ENCODE results near the gene ARMH1. TPM values are rescaled to one million over a fixed set of nuclear protein-coding genes. Genes with fewer than 3 reads are reported as not detected.

The ARMH1 gene
- polyA plus RNA-seq, 3 donors from 2014 or later: 0.50 to 1.6 TPM; not detected in 1

GRCh38 chr1:44649788-44650158 is 24.7 kb upstream of the ARMH1 start:
- Mint-ChIP-seq H3K4me3 (no peak overlapping the region), H3K4me1 (no peaks in the 10 kb centered on the region), H3K36me3 (peaks cover 0 to 38% (median 18%) of the 10 kb centered on the region in 3 donors), H3K27ac (no peak overlapping the region), H3K9me3 (no peaks in the 10 kb centered on the region), H3K27me3 (ENCODE audit: low read depth in 3 of 3) (peaks cover 0 to 4% (median 2%) of the 10 kb centered on the region in 3 donors)
- no peak for DNase-seq

- no peak for DNase-seq
- H3K27me3 Mint-ChIP-seq (ENCODE audit: low read depth in 3 of 3): peaks cover 0 to 4% (median 2%) of the 10 kb centered on the region in 3 donors
- peaks cover 0 to 35% (median 18%) of the 10 kb centered on the region in 3 donors for H3K36me3 Mint-ChIP-seq
Observed at GRCh38 chr1:44650159-44650831, 24.2 kb upstream of the ARMH1 start.

GRCh38 chr1:44651069-44651468 is 23.4 kb upstream of the ARMH1 start:
- no peak overlapping the region for H3K4me3 Mint-ChIP-seq
- peaks cover 0 to 34% (median 18%) of the 10 kb centered on the region in 3 donors for H3K36me3 Mint-ChIP-seq
- H3K9me3 Mint-ChIP-seq: no peaks in the 10 kb centered on the region
- peaks cover 0 to 4% (median 2%) of the 10 kb centered on the region in 3 donors for H3K27me3 Mint-ChIP-seq (ENCODE audit: low read depth in 3 of 3)
- peak overlapping the region in 1 of 6 donors; percentile 33 for H3K27ac Mint-ChIP-seq
- H3K4me1 Mint-ChIP-seq: no peaks in the 10 kb centered on the region
- no peak for DNase-seq

More at GRCh38 chr1:44650159-44650831, 24.2 kb upstream of the ARMH1 start:
- Mint-ChIP-seq H3K9me3 (no peaks in the 10 kb centered on the region), H3K27ac (peak overlapping the region in 1 of 6 donors; percentile 22), H3K4me1 (no peaks in the 10 kb centered on the region), H3K4me3 (no peak overlapping the region)

- peak; percentile 50 to 63 (median 59) for DNase-seq
- peak overlapping the region in 2 of 6 donors; percentile 50 to 67 for H3K27ac Mint-ChIP-seq
- H3K4me1 Mint-ChIP-seq: no peaks in the 10 kb centered on the region
- H3K4me3 Mint-ChIP-seq: peak overlapping the region in 1 of 5 donors; percentile 26
- H3K36me3 Mint-ChIP-seq: peaks cover 5 to 24% (median 12%) of the 10 kb centered on the region in 3 donors
- H3K9me3 Mint-ChIP-seq: no peaks in the 10 kb centered on the region
- peaks cover 0 to 4% (median 0%) of the 10 kb centered on the region in 3 donors for H3K27me3 Mint-ChIP-seq (ENCODE audit: low read depth in 3 of 3)
Observed at GRCh38 chr1:44652445-44653106, 21.9 kb upstream of the ARMH1 start.

GRCh38 chr1:44653107-44653964 is 21.2 kb upstream of the ARMH1 start:
- peaks cover 5 to 20% (median 7%) of the 10 kb centered on the region in 3 donors for H3K36me3 Mint-ChIP-seq
- H3K27ac Mint-ChIP-seq: no peak overlapping the region
- DNase-seq: no peak
- H3K4me3 Mint-ChIP-seq: no peak overlapping the region
- H3K4me1 Mint-ChIP-seq: no peaks in the 10 kb centered on the region
- peaks cover 0 to 4% (median 0%) of the 10 kb centered on the region in 3 donors for H3K27me3 Mint-ChIP-seq (ENCODE audit: low read depth in 3 of 3)
- H3K9me3 Mint-ChIP-seq: no peaks in the 10 kb centered on the region

GRCh38 chr1:44654621-44655187 is 19.8 kb upstream of the ARMH1 start:
- DNase-seq: no peak
- Mint-ChIP-seq H3K27ac (no peak overlapping the region), H3K9me3 (no peaks in the 10 kb centered on the region), H3K36me3 (peaks cover 0 to 11% (median 5%) of the 10 kb centered on the region in 3 donors), H3K27me3 (ENCODE audit: low read depth in 3 of 3) (no peaks in the 10 kb centered on the region), H3K4me3 (no peak overlapping the region), H3K4me1 (no peaks in the 10 kb centered on the region)

- Mint-ChIP-seq H3K36me3 (peaks cover 0 to 11% (median 5%) of the 10 kb centered on the region in 3 donors), H3K27me3 (ENCODE audit: low read depth in 3 of 3) (no peaks in the 10 kb centered on the region), H3K4me1 (no peaks in the 10 kb centered on the region), H3K27ac (no peak overlapping the region), H3K4me3 (no peak overlapping the region), H3K9me3 (no peaks in the 10 kb centered on the region)
- DNase-seq: no peak
Observed at GRCh38 chr1:44655609-44656008, 18.9 kb upstream of the ARMH1 start.

GRCh38 chr1:44659566-44659965 is 14.9 kb upstream of the ARMH1 start:
- H3K9me3 Mint-ChIP-seq: no peaks in the 10 kb centered on the region
- H3K4me3 Mint-ChIP-seq: no peak overlapping the region
- no peaks in the 10 kb centered on the region for H3K27me3 Mint-ChIP-seq (ENCODE audit: low read depth in 3 of 3)
- no peak for DNase-seq
- H3K27ac Mint-ChIP-seq: no peak overlapping the region
- H3K36me3 Mint-ChIP-seq: peaks cover 0 to 8% (median 3%) of the 10 kb centered on the region in 3 donors
- H3K4me1 Mint-ChIP-seq: peaks cover 2 to 4% of the 10 kb centered on the region in 2 donors

- H3K36me3 Mint-ChIP-seq: peaks cover 0 to 8% (median 3%) of the 10 kb centered on the region in 3 donors
Observed at GRCh38 chr1:44660176-44660575, 14.3 kb upstream of the ARMH1 start.

GRCh38 chr1:44661781-44662682 is 12.5 kb upstream of the ARMH1 start:
- Mint-ChIP-seq H3K4me3 (no peak overlapping the region), H3K27ac (no peak overlapping the region), H3K9me3 (no peaks in the 10 kb centered on the region), H3K36me3 (peaks cover 0 to 6% (median 3%) of the 10 kb centered on the region in 3 donors), H3K4me1 (peaks cover 6 to 10% of the 10 kb centered on the region in 2 donors), H3K27me3 (ENCODE audit: low read depth in 3 of 3) (no peaks in the 10 kb centered on the region)
- no peak for DNase-seq

More at GRCh38 chr1:44660176-44660575, 14.3 kb upstream of the ARMH1 start:
- Mint-ChIP-seq H3K27ac (no peak overlapping the region), H3K9me3 (no peaks in the 10 kb centered on the region), H3K27me3 (ENCODE audit: low read depth in 3 of 3) (no peaks in the 10 kb centered on the region), H3K4me1 (peaks cover 6 to 10% of the 10 kb centered on the region in 2 donors), H3K4me3 (no peak overlapping the region)
- DNase-seq: no peak

- Mint-ChIP-seq H3K27me3 (ENCODE audit: low read depth in 3 of 3) (no peaks in the 10 kb centered on the region), H3K36me3 (peaks cover 0 to 4% (median 3%) of the 10 kb centered on the region in 3 donors), H3K27ac (peak overlapping the region in 1 of 6 donors; percentile 16), H3K4me1 (peaks cover 6 to 10% of the 10 kb centered on the region in 2 donors), H3K9me3 (no peaks in the 10 kb centered on the region), H3K4me3 (no peak overlapping the region)
- DNase-seq: no peak
Observed at GRCh38 chr1:44662683-44663030, 11.9 kb upstream of the ARMH1 start.

- no peaks in the 10 kb centered on the region for H3K27me3 Mint-ChIP-seq (ENCODE audit: low read depth in 3 of 3)
- peak overlapping the region in 2 of 6 donors; percentile 25 to 36 for H3K27ac Mint-ChIP-seq
- DNase-seq: no peak
- peaks cover 6 to 10% of the 10 kb centered on the region in 2 donors for H3K4me1 Mint-ChIP-seq
- no peak overlapping the region for H3K4me3 Mint-ChIP-seq
- peaks cover 0 to 4% (median 0%) of the 10 kb centered on the region in 3 donors for H3K36me3 Mint-ChIP-seq
- H3K9me3 Mint-ChIP-seq: no peaks in the 10 kb centered on the region
Observed at GRCh38 chr1:44663417-44663816, 11.1 kb upstream of the ARMH1 start.

Measured in immature natural killer cell (primary cell).